ENCODE results near the gene MRPL48.

DNA sequence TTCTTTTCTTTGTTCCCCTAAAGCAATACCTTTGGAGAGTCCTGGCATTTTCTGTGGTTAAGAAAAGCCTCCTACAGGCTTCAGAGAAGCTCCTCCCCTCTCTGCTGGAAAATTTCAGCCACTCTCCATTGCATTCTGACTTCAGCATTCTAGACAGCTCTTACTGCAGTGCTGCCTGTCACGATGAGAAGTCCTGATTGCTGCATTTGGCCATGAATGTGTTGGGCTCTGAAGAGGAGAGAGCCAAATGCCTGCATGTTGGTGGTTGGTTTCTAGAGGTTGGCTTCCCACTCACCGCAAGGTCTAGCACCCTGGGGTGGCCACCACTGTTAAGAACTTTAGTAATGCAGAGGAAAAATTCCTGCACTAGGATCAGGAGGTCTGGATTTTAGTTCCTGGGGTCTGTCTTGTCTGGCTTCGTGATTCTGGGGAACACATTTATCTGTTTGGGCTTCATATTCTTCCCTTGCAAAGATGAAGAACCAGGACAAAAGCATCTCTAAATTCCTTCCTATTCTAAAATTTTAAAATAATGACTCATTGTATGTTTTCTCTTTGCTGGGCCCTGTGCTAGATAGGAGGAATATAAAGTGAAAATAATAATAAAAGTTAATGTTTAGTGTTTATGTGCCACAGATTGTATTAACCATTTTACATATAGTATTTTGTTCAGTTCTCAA lies 50.9 kb downstream of the MRPL48 start:
- no peak for TF ChIP-seq TAF1 (IDR thresholded peaks at IDR 0.05; ENCODE audit: low read depth, low read length)
- no peak for TF ChIP-seq POLR2AphosphoS5 (IDR thresholded peaks at IDR 0.05; ENCODE audit: low read depth, low read length)
- no peak for TF ChIP-seq GTF2F1 (IDR thresholded peaks at IDR 0.05; ENCODE audit: borderline replicate concordance, low read depth, low read length)
- TF ChIP-seq SIN3A (conservative IDR thresholded peaks at IDR 0.05 in 1 of 2, IDR thresholded peaks at IDR 0.05 in 1 of 2; ENCODE audit: low read depth in 1 of 2, low read length in 2 of 2), result no peak
- no peak for TF ChIP-seq SIX5 (IDR thresholded peaks at IDR 0.05; ENCODE audit: low read depth, low read length)
- no peak for TF ChIP-seq RXRA (IDR thresholded peaks at IDR 0.05; ENCODE audit: insufficient read depth, low read depth, low read length)
- TF ChIP-seq, protein P1, sequence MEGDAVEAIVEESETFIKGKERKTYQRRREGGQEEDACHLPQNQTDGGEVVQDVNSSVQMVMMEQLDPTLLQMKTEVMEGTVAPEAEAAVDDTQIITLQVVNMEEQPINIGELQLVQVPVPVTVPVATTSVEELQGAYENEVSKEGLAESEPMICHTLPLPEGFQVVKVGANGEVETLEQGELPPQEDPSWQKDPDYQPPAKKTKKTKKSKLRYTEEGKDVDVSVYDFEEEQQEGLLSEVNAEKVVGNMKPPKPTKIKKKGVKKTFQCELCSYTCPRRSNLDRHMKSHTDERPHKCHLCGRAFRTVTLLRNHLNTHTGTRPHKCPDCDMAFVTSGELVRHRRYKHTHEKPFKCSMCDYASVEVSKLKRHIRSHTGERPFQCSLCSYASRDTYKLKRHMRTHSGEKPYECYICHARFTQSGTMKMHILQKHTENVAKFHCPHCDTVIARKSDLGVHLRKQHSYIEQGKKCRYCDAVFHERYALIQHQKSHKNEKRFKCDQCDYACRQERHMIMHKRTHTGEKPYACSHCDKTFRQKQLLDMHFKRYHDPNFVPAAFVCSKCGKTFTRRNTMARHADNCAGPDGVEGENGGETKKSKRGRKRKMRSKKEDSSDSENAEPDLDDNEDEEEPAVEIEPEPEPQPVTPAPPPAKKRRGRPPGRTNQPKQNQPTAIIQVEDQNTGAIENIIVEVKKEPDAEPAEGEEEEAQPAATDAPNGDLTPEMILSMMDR (IDR thresholded peaks at IDR 0.05; ENCODE audit: control extremely low read depth in 1 of 3, insufficient read depth in 1 of 3, low read depth in 1 of 3, low read length in 3 of 3), result no peak
